Mesendoderm (in vitro differentiated cells): ENCODE data around the gene TEAD1.

Experiments used
- DNase-seq: peaks from one replicate; pipeline ENCODE4 v3.0.0; 2013
- H2AK5ac ChIP-seq: 2 replicates; pipeline ENCODE4 v1.6.1; 2013; ENCODE audit warnings: low read length, inconsistent platforms
- H2BK120ac ChIP-seq: 2 replicates; pipeline ENCODE4 v1.6.1; 2013; ENCODE audit warnings: low read depth, mild to moderate bottlenecking, low read length, moderate library complexity, mixed read lengths
- H2BK15ac ChIP-seq: replicated peaks from 2 replicates; pipeline ENCODE4 v1.6.1; 2013; ENCODE audit warnings: low read depth, mild to moderate bottlenecking, moderate library complexity
- H2BK5ac ChIP-seq: 2 replicates; pipeline ENCODE4 v1.6.1; 2013; ENCODE audit warnings: low read length, inconsistent platforms
- H3K18ac ChIP-seq: 2 replicates; pipeline ENCODE4 v1.6.1; 2013; ENCODE audit warnings: mild to moderate bottlenecking, low read length, mixed read lengths
- H3K23ac ChIP-seq: one replicate; pipeline ENCODE4 v1.6.1; 2013; ENCODE audit warnings: low read length
- H3K27ac ChIP-seq: 2 replicates; pipeline ENCODE4 v1.5.1; 2013; ENCODE audit warnings: low read depth, mild to moderate bottlenecking, inconsistent platforms, low read length, moderate library complexity
- H3K27me3 ChIP-seq: 2 replicates; pipeline ENCODE4 v1.6.1; 2013; ENCODE audit warnings: low read length, control low read depth, mild to moderate bottlenecking, inconsistent platforms; ENCODE audit not compliant: insufficient read depth, poor library complexity
- H3K36me3 ChIP-seq: 2 replicates; pipeline ENCODE4 v1.6.1; 2013; ENCODE audit warnings: low read length, inconsistent platforms; ENCODE audit not compliant: control insufficient read depth, insufficient read depth
- H3K4ac ChIP-seq: one replicate; pipeline ENCODE4 v1.6.1; 2013; ENCODE audit warnings: low read depth, mild to moderate bottlenecking, low read length, moderate library complexity
- H3K4me1 ChIP-seq: 2 replicates; pipeline ENCODE4 v1.6.1; 2013; ENCODE audit warnings: low read depth, low read length, inconsistent platforms; ENCODE audit not compliant: control insufficient read depth
- H3K4me2 ChIP-seq: 2 replicates; pipeline ENCODE4 v1.6.1; 2013; ENCODE audit warnings: low read length
- H3K4me3 ChIP-seq: 2 replicates; pipeline ENCODE4 v1.5.1; 2013; ENCODE audit warnings: mild to moderate bottlenecking, low read length
- H3K56ac ChIP-seq: one replicate; pipeline ENCODE4 v1.6.1; 2013; ENCODE audit warnings: low read length
- H3K79me1 ChIP-seq: 2 replicates; pipeline ENCODE4 v1.6.1; 2013; ENCODE audit warnings: low read length, inconsistent platforms
- H3K79me2 ChIP-seq: 2 replicates; pipeline ENCODE4 v1.6.1; 2013; ENCODE audit warnings: mild to moderate bottlenecking, low read length; ENCODE audit not compliant: control insufficient read depth, insufficient read depth
- H3K9ac ChIP-seq: 2 replicates; pipeline ENCODE4 v1.6.1; 2013; ENCODE audit warnings: low read length, inconsistent platforms
- H4K5ac ChIP-seq: one replicate; pipeline ENCODE4 v1.6.1; 2013; ENCODE audit warnings: low read length
- H4K8ac ChIP-seq: one replicate; pipeline ENCODE4 v1.6.1; 2013; ENCODE audit warnings: low read depth, mild to moderate bottlenecking, control low read depth, low read length, moderate library complexity
- WGBS: extraction: QIAGEN DNeasy Blood & Tissue Kit; methylation state at CpG from one replicate; pipeline ENCODE4 v1.1.7; 2013; ENCODE audit warnings: low lambda C conversion rate, missing lambda C conversion rate; ENCODE audit not compliant: insufficient coverage; ENCODE audit errors: extremely low coverage; 5-methylcytosine and 5-hydroxymethylcytosine counted together

The TEAD1 gene

DNA sequence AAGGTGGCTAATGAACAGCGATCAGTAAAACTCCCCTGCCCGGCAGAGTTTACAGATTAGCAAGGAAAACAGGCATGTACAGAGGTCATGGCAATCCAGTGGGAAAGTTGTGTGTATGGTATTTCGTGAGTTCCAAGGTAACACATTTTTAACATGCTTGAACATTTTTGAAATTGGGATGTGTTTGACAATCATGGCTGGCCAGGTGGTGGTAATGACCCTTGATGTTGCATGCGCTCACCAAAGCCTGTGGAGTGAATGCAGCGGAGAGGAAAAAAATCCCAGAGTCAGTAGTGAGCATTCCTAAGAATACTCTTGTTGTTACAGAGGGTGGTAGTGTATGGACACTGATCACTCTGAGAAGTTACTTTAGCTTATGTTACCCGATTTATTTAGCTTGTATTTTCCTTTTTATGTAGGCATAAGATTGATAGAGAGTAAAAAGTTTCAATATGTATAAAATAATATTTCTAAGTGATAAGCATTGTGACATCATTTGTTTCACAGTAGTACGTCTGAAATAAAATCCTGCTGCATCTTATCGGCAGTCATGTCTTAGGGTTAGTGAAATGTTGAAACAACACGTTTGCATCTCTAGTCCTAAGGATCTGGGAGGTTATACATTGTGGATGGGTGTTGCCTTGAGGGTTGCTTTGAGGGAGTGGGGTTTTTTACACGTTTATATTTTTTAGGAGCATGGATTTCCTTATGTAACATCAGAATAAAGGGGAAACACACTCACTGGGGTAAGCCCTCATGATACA, 8.7 kb downstream of the TEAD1 start:
- no peaks in the 10 kb centered on the region for H3K36me3 ChIP-seq
- no CpG with 5 or more reads among the region's 10 CpGs for WGBS
- H3K9ac ChIP-seq: peak overlapping the region; percentile 2
- H2AK5ac ChIP-seq: peak overlapping the region; percentile 25
- no peak overlapping the region for H3K4me2 ChIP-seq
- H3K4me1 ChIP-seq: peaks cover 45% of the 10 kb centered on the region
- H3K18ac ChIP-seq: peak overlapping the region; percentile 89
- peaks cover 78% of the 10 kb centered on the region for H3K79me2 ChIP-seq
- H2BK5ac ChIP-seq: peak overlapping the region; percentile 4
- no peak overlapping the region for H4K5ac ChIP-seq
- no peak overlapping the region for H3K27ac ChIP-seq
- no peaks in the 10 kb centered on the region for H3K27me3 ChIP-seq
- no peak overlapping the region for H3K23ac ChIP-seq
- no peak overlapping the region for H2BK120ac ChIP-seq
- H3K4me3 ChIP-seq: no peak overlapping the region
- peak; percentile 48 for DNase-seq
- H3K56ac ChIP-seq: peak overlapping the region; percentile 0
- H4K8ac ChIP-seq: no peak overlapping the region
- no peak overlapping the region for H2BK15ac ChIP-seq
- H3K79me1 ChIP-seq: peaks cover 3% of the 10 kb centered on the region
- peak overlapping the region; percentile 59 for H3K4ac ChIP-seq

- no CpG with 5 or more reads among the region's 5 CpGs for WGBS
- H3K9ac ChIP-seq: no peak overlapping the region
- no peaks in the 10 kb centered on the region for H3K27me3 ChIP-seq
- DNase-seq: no peak
- H2AK5ac ChIP-seq: no peak overlapping the region
- H4K5ac ChIP-seq: no peak overlapping the region
- no peak overlapping the region for H3K23ac ChIP-seq
- H2BK5ac ChIP-seq: no peak overlapping the region
- H3K56ac ChIP-seq: no peak overlapping the region
- H3K79me1 ChIP-seq: peaks cover 6% of the 10 kb centered on the region
- no peaks in the 10 kb centered on the region for H3K36me3 ChIP-seq
- H4K8ac ChIP-seq: no peak overlapping the region
- no peak overlapping the region for H3K4me3 ChIP-seq
- no peak overlapping the region for H2BK15ac ChIP-seq
- H3K79me2 ChIP-seq: peaks cover 78% of the 10 kb centered on the region
- H3K4ac ChIP-seq: no peak overlapping the region
- peak overlapping the region; percentile 39 for H3K18ac ChIP-seq
- no peak overlapping the region for H2BK120ac ChIP-seq
- H3K27ac ChIP-seq: no peak overlapping the region
- H3K4me1 ChIP-seq: peaks cover 51% of the 10 kb centered on the region
- H3K4me2 ChIP-seq: no peak overlapping the region
These were observed 9.7 kb downstream of the TEAD1 start for GRCh38 chr11:12683874-12684273.

DNA sequence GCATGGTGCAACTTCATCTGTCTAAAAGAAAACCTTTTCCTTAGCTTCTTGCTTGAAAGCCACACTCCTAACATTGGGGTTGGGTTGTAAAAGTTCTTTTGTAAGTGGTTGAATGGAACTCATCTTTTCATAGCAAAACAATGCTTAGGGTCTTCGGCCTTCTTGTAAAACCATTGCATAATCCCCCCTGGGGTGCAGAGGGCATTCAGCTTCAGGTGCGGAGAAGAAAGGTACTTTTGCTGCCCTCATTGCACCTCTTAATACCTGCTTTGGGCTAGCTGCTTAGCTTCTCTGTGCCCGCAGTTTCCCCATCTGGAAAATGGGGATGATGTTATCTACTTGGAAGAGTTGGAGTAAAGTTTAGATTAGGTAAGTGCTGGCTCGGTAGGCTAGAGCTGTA, 10.1 kb downstream of the TEAD1 start:
- Histone ChIP-seq H2BK5ac (no peak overlapping the region), H3K4ac (no peak overlapping the region), H3K27ac (no peak overlapping the region), H3K18ac (no peak overlapping the region), H2AK5ac (no peak overlapping the region), H4K8ac (no peak overlapping the region), H3K23ac (no peak overlapping the region), H3K36me3 (no peaks in the 10 kb centered on the region), H3K4me1 (peaks cover 52% of the 10 kb centered on the region), H3K56ac (no peak overlapping the region), H2BK120ac (no peak overlapping the region), H3K4me2 (no peak overlapping the region), H2BK15ac (no peak overlapping the region), H4K5ac (no peak overlapping the region), H3K4me3 (no peak overlapping the region), H3K79me2 (peaks cover 78% of the 10 kb centered on the region), H3K9ac (no peak overlapping the region), H3K79me1 (peaks cover 8% of the 10 kb centered on the region), H3K27me3 (no peaks in the 10 kb centered on the region)
- DNase-seq: no peak
- no CpG with 5 or more reads among the region's 4 CpGs for WGBS

- H3K4me2 ChIP-seq: no peak overlapping the region
- no peak overlapping the region for H4K8ac ChIP-seq
- H2BK5ac ChIP-seq: no peak overlapping the region
- H2BK120ac ChIP-seq: no peak overlapping the region
- H3K36me3 ChIP-seq: no peaks in the 10 kb centered on the region
- H4K5ac ChIP-seq: no peak overlapping the region
- no peak overlapping the region for H3K4me3 ChIP-seq
- no peak overlapping the region for H2BK15ac ChIP-seq
- H3K79me1 ChIP-seq: peaks cover 8% of the 10 kb centered on the region
- no peak overlapping the region for H3K4ac ChIP-seq
- peak; percentile 80 for DNase-seq
- no peak overlapping the region for H3K9ac ChIP-seq
- H3K4me1 ChIP-seq: peaks cover 55% of the 10 kb centered on the region
- no peak overlapping the region for H3K18ac ChIP-seq
- no peak overlapping the region for H2AK5ac ChIP-seq
- no peaks in the 10 kb centered on the region for H3K27me3 ChIP-seq
- H3K56ac ChIP-seq: peak overlapping the region; percentile 46
- H3K23ac ChIP-seq: no peak overlapping the region
- no peak overlapping the region for H3K27ac ChIP-seq
- peaks cover 81% of the 10 kb centered on the region for H3K79me2 ChIP-seq
- no CpG with 5 or more reads among the region's 1 CpG for WGBS
These were observed 10.6 kb downstream of the TEAD1 start for GRCh38 chr11:12684816-12685215.

GRCh38 chr11:12685229-12685628, 11.0 kb downstream of the TEAD1 start:
- Histone ChIP-seq H2AK5ac (no peak overlapping the region), H3K4me1 (peaks cover 55% of the 10 kb centered on the region), H3K4ac (no peak overlapping the region), H3K56ac (no peak overlapping the region), H3K18ac (no peak overlapping the region), H2BK5ac (no peak overlapping the region), H3K4me3 (no peak overlapping the region), H3K79me1 (peaks cover 8% of the 10 kb centered on the region), H3K4me2 (no peak overlapping the region), H3K27ac (no peak overlapping the region), H3K27me3 (no peaks in the 10 kb centered on the region), H3K36me3 (no peaks in the 10 kb centered on the region), H2BK15ac (no peak overlapping the region), H3K23ac (no peak overlapping the region), H4K5ac (no peak overlapping the region), H3K9ac (no peak overlapping the region), H2BK120ac (no peak overlapping the region), H4K8ac (no peak overlapping the region), H3K79me2 (peaks cover 83% of the 10 kb centered on the region)
- DNase-seq: no peak
- no CpG with 5 or more reads among the region's 3 CpGs for WGBS
